Measurements from ENCODE around the gene RHD. TPM values are rescaled to one million over a fixed set of nuclear protein-coding genes. Genes with fewer than 3 reads are reported as not detected.

The RHD gene
- total RNA-seq, 1 experiment from 2014 or later: 1.3 TPM

- no peak for DNase-seq
- Histone ChIP-seq H3K27me3 (ENCODE audit: insufficient read depth, low read length) (no peaks in the 10 kb centered on the region), H3K9ac (ENCODE audit: extremely low read depth, insufficient read length, low read length) (no peak overlapping the region), H2BK5ac (ENCODE audit: insufficient read length, low read length) (no peak overlapping the region), H3T11ph (ENCODE audit: low read length) (no peak overlapping the region), H3K27ac (ENCODE audit: insufficient read length, low read depth, low read length) (no peak overlapping the region), H4K91ac (ENCODE audit: insufficient read length, low read depth, low read length) (no peak overlapping the region), H3K79me2 (ENCODE audit: insufficient read depth, low read length) (no peaks in the 10 kb centered on the region), H3K4me1 (ENCODE audit: insufficient read depth, low read length) (no peaks in the 10 kb centered on the region), H2AFZ (ENCODE audit: low read length) (no peak overlapping the region), H4K5ac (ENCODE audit: insufficient read length, low read depth, low read length) (no peak overlapping the region), H2BK12ac (ENCODE audit: insufficient read length, low read depth, low read length) (no peak overlapping the region), H3K9me3 (ENCODE audit: control insufficient read depth, low read depth, low read length) (no peaks in the 10 kb centered on the region), H2BK120ac (ENCODE audit: low read depth, low read length, poor library complexity, severe bottlenecking) (no peak overlapping the region), H4K8ac (replicated peaks; ENCODE audit: insufficient read length, low read depth, low read length) (no peak overlapping the region), H3K79me1 (ENCODE audit: insufficient read depth, low read depth, low read length, poor library complexity, severe bottlenecking) (peaks cover 4% of the 10 kb centered on the region), H3K18ac (ENCODE audit: insufficient read length, low read depth, low read length) (no peak overlapping the region), H3K23me2 (ENCODE audit: insufficient read length, low read depth, low read length, poor library complexity, severe bottlenecking) (no peaks in the 10 kb centered on the region), H2BK15ac (ENCODE audit: low read depth, low read length) (no peak overlapping the region), H3K4ac (ENCODE audit: low read depth, low read length) (no peak overlapping the region), H4K20me1 (ENCODE audit: control insufficient read depth, insufficient read depth, insufficient read length) (no peaks in the 10 kb centered on the region), H3K23ac (ENCODE audit: insufficient read length, low read depth, low read length) (no peak overlapping the region), H2BK20ac (ENCODE audit: low read depth, low read length, poor library complexity, severe bottlenecking) (no peak overlapping the region), H3K14ac (ENCODE audit: insufficient read depth, low read length) (no peak overlapping the region), H2AK5ac (ENCODE audit: insufficient read length, low read length) (no peak overlapping the region), H3K4me2 (ENCODE audit: insufficient read depth, insufficient read length, low read length) (no peak overlapping the region), H3K56ac (ENCODE audit: insufficient read length, low read depth, low read length) (no peak overlapping the region)
- Mint-ChIP-seq H3K27ac (peak overlapping the region in 1 of 3 experiments; percentile 4; a peak in 1 of 7 replicates), H3K36me3 (ENCODE audit: insufficient read depth in 1 of 3, low read depth in 3 of 3) (peaks cover 6 to 76% (median 62%) of the 10 kb centered on the region in 3 experiments; a peak in 5 of 7 replicates), H3K27me3 (ENCODE audit: low read depth) (no peaks in the 10 kb centered on the region), H3K4me3 (no peak overlapping the region), H3K9me3 (no peaks in the 10 kb centered on the region), H3K4me1 (no peaks in the 10 kb centered on the region)
- no peak for TF ChIP-seq CTCF (conservative IDR thresholded peaks at IDR 0.05)
Observed at GRCh38 chr1:25356441-25356840, 84.1 kb downstream of the RHD start.
